Measurements from ENCODE around the gene CELF5. TPM values are rescaled to one million over a fixed set of nuclear protein-coding genes. Genes with fewer than 3 reads are reported as not detected.
"Not testable (repeated sequence)": the region's sequence is repeated elsewhere in the genome, so short reads cannot be mapped to it uniquely, and the experiment has no call there.

CELF5 gene
- total RNA-seq, 4 donors from 2014 or later: not detected

DNA sequence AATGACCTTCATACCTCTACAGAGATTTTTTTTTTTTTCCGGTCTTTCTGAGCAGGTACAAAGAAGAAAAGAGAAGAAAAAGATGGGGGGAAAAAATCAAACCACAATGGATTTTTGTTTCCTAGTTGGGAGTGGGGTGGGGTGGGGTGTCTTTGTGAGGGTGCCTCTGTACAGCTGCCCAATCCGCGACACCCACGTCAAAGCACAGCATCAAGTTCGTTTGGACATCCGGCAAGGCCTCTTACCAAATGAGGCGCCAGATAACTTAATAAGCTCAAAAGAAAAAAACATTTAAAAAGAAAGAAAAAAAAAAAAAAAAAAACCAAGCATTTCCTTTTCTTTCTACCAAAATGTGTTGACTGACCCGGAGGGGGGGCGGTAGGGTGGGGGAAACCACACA, 71.6 kb downstream of the CELF5 start:
- no peaks in the 10 kb centered on the region for H3K4me1 ChIP-seq
- H3K36me3 ChIP-seq: no peaks in the 10 kb centered on the region
- no peak for DNase-seq
- no peak overlapping the region for H3K4me3 ChIP-seq
- no peak for TF ChIP-seq POLR2A (IDR thresholded peaks at IDR 0.05)
- TF ChIP-seq, protein P1, sequence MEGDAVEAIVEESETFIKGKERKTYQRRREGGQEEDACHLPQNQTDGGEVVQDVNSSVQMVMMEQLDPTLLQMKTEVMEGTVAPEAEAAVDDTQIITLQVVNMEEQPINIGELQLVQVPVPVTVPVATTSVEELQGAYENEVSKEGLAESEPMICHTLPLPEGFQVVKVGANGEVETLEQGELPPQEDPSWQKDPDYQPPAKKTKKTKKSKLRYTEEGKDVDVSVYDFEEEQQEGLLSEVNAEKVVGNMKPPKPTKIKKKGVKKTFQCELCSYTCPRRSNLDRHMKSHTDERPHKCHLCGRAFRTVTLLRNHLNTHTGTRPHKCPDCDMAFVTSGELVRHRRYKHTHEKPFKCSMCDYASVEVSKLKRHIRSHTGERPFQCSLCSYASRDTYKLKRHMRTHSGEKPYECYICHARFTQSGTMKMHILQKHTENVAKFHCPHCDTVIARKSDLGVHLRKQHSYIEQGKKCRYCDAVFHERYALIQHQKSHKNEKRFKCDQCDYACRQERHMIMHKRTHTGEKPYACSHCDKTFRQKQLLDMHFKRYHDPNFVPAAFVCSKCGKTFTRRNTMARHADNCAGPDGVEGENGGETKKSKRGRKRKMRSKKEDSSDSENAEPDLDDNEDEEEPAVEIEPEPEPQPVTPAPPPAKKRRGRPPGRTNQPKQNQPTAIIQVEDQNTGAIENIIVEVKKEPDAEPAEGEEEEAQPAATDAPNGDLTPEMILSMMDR (IDR thresholded peaks at IDR 0.05): no peak
- H3K27ac ChIP-seq: no peak overlapping the region
- peaks cover 0 to 4% of the 10 kb centered on the region in 2 donors for H3K27me3 ChIP-seq
- no peaks in the 10 kb centered on the region for H3K9me3 ChIP-seq

DNA sequence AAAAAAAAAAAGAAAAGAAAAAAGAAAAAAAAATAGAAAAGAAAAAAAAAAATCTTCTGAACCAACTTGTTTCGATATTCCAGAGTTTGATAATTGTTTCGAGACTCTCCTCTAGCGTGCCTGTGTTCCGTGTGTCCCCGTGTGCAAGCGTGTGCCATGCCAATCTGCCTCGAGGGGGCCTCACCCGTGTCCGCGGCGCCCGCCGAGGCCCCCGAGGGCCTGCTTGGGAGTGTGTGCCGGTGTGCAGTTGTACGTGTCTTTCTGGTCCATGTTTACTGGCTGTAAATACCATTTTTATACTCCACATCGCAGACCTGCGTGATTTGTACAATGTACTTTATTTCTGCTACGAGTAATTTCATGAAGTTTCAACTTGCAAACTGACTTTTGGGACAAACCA, 72.0 kb downstream of the CELF5 start:
- no peak for DNase-seq
- Histone ChIP-seq H3K36me3 (no peaks in the 10 kb centered on the region), H3K4me3 (no peak overlapping the region), H3K27ac (no peak overlapping the region), H3K9me3 (no peaks in the 10 kb centered on the region), H3K4me1 (no peaks in the 10 kb centered on the region), H3K27me3 (peaks cover 0 to 4% of the 10 kb centered on the region in 2 donors)
- TF ChIP-seq, protein P1 (IDR thresholded peaks at IDR 0.05): no peak
- no peak for TF ChIP-seq POLR2A (IDR thresholded peaks at IDR 0.05)

DNA sequence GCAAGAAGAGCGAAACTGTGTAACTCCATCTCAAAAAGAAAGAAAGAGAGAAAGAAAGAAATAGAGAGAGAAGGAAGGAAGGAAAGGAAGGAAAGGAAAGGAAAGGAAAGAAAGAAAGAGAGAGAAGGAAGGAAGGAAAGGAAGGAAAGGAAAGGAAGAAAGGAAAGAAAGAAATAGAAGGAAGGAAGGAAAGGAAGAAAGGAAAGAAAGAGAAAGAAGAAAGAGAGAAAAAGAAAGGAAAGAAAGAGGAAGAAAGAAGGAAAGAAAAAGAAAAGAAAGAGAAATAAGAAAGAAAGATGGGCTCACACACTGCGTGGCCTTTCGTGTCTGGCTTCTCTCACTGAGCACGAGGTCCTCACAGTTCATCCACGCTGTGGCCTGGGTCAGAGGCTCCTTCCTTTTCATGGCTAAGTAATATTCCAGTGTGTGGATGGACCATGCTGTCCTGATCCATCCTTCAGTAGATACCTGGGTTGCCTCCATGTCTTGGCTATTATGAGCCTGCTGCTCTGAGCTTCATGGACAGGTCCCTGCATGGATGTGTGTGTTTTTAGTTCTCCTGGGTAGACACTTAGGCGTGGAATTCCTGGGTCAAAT, 74.5 kb downstream of the CELF5 start:
- H3K4me1 ChIP-seq: no peaks in the 10 kb centered on the region
- H3K36me3 ChIP-seq: no peaks in the 10 kb centered on the region
- no peak overlapping the region for H3K27ac ChIP-seq
- H3K27me3 ChIP-seq: peaks cover 0 to 4% of the 10 kb centered on the region in 2 donors
- DNase-seq: no peak
- TF ChIP-seq, protein P1 (IDR thresholded peaks at IDR 0.05): no peak
- no peak for TF ChIP-seq POLR2A (IDR thresholded peaks at IDR 0.05)
- H3K9me3 ChIP-seq: peaks cover 0 to 9% (median 3%) of the 10 kb centered on the region in 4 donors
- H3K4me3 ChIP-seq: no peak overlapping the region

DNA sequence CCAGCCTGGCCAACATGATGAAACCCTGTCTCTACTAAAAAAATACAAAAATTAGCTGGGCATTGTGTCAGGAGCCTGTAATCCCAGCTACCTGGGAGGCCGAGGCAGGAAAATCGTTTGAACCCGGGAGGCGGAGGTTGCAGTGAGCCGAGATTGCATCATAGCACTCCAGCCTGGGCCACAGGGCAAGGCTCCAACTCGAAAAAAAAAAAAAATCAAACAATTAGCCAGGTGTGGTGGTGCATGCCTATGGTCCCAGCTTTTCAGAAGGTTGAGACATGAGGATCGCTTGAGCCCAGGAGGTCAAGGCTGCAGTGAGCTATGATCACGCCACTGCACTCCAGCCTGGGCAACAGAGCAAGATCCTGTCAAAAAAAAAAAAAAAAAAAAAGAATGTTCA, 76.1 kb downstream of the CELF5 start:
- H3K36me3 ChIP-seq, H3K27ac ChIP-seq, H3K4me3 ChIP-seq, DNase-seq, H3K4me1 ChIP-seq, H3K27me3 ChIP-seq, H3K9me3 ChIP-seq: not testable (repeated sequence)

DNA sequence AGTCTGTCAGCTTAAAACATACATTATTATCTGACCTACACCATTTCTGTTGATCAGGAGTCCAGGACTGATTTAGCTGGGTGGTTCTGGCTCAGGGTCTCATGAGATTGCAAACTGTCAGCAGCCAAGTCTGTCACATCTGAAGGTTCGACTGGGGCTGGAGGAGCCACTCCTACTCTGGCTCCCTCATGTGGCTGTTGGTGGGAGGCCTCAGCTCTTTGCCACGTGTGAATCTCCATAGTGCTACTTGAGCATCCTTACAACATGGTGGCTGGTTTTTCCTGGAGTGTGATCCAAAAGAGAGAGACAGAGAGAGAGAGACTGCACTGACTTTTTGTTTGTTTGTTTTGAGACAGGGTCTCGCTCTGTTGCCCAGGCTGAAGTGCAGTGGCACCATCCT, 78.3 kb downstream of the CELF5 start:
- Histone ChIP-seq H3K27me3 (no peaks in the 10 kb centered on the region), H3K27ac (no peak overlapping the region), H3K36me3 (no peaks in the 10 kb centered on the region), H3K4me3 (no peak overlapping the region), H3K9me3 (peaks cover 0 to 9% (median 3%) of the 10 kb centered on the region in 4 donors), H3K4me1 (peaks cover 0 to 10% (median 0%) of the 10 kb centered on the region in 4 donors)
- DNase-seq: no peak
- no peak for TF ChIP-seq POLR2A (IDR thresholded peaks at IDR 0.05)
- TF ChIP-seq, protein P1 (IDR thresholded peaks at IDR 0.05): no peak

DNA sequence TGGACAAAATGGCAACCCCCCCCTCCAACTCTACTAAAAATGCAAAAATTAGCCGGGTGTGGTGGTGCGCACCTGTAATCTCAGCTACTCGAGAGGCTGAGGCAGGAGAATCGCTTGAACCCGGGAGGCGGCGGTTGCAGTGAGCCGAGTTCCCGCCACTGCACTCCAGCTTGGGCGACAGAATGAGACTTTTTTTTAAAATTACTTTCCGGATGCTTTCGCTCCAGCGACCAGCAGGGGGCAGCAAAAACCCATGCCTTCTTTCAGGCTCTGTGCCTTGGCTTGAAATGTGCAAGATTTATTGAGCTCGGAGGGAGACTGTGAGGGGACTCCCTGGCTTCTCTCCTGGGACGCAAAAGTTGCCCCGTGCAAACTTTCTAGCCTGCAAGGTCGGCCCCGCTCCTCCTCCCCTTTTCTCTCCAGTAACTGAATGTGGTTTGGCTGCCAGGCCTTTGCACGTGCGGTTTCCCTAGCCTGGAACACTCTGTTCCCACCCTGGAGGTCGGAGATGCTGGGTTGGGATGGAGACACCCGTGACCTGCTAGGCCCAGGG, 80.5 kb downstream of the CELF5 start:
- H3K4me1 ChIP-seq: peaks cover 0 to 10% (median 0%) of the 10 kb centered on the region in 4 donors
- H3K27ac ChIP-seq: no peak overlapping the region
- H3K36me3 ChIP-seq: no peaks in the 10 kb centered on the region
- TF ChIP-seq POLR2A (IDR thresholded peaks at IDR 0.05): no peak
- TF ChIP-seq, protein P1 (IDR thresholded peaks at IDR 0.05): peak; percentile 71 to 82 (median 78)
- H3K27me3 ChIP-seq: no peaks in the 10 kb centered on the region
- H3K4me3 ChIP-seq: no peak overlapping the region
- peak; percentile 34 to 82 (median 82) for DNase-seq
- peaks cover 0 to 9% (median 3%) of the 10 kb centered on the region in 4 donors for H3K9me3 ChIP-seq
